HG02588 (cell line): Measurements from ENCODE around the gene RGS14.
"Not testable (repeated sequence)": the region's sequence is repeated elsewhere in the genome, so short reads cannot be mapped to it uniquely, and the experiment has no call there.

Experiments
- ATAC-seq: cut with Tn5 transposase; IDR thresholded peaks from one replicate; pipeline ENCODE4 v1.9.1; 2021; ENCODE audit warnings: mild to moderate bottlenecking, moderate library complexity; ENCODE audit not compliant: unreplicated experiment

The RGS14 gene

DNA sequence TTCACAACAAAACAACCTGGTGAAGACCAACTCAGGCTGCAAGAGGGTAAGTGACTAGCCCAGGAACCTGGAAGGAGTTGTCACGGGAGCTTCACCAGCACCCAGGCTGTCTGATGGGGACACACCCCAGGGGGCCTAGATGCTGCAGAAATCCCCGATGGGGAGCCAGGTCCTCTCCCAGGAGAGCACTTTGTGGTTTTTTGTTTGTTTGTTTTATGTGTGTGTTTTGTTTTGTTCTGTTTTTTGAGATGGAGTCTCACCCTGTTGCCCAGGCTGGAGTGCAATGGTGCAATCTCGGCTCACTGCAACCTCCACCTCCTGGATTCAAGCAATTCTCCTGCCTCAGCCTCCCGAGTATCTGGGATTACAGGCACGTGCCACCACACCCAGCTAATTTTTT, 17.8 kb downstream of the RGS14 start:
- ATAC-seq = not testable (repeated sequence)

- no peak for ATAC-seq
Observed at GRCh38 chr5:177376107-177376506, 18.4 kb downstream of the RGS14 start.

GRCh38 chr5:177377851-177378776, 20.4 kb downstream of the RGS14 start:
- no peak for ATAC-seq

DNA sequence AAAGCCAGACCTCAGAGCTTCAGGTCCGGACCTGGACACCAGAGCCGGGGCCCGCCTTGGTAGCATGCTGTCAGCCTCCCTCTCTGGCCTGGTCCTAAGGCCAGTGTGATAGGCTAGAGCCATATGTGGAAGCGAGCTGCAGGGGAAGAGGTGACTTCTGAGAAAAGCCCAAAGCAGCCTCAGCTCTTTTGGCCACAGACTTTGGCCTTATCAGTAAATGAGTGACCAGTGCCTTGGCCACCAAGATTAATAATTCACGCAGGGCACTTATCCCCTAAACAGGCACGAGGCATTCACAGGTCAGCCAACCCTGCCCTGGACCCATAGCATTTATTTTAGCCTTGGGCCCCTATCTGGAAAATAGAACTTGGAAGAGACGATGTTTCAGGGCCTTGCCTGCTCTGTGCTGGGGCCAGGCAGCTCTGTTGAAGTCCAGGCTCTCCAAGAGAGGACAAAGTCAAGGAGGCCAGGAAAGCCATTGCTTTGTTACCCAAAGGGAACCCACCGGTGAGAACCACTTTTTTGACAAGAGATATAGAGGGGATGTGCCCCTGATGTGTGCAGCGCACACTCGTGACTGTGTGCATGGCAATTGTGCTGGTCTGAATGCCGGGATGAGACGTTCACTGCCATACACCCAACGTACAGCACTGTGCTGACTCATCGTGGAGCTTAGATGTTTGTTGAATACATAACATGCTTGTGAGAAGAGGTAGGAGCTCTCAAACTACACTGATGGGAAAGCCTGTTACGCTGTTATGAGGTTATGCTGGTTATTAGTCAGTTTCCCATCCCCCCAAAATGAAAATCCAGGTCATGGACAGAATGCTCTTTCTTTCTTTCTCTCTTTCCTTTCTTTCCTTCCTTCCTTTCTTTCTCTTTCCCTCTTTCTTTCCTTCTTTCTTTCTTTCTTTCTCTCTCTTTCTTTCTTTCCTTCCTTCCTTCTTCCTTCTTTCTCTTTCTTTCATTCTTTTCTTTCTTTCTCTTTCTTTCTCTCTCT, 21.5 kb downstream of the RGS14 start:
- peak; percentile 61 for ATAC-seq

DNA sequence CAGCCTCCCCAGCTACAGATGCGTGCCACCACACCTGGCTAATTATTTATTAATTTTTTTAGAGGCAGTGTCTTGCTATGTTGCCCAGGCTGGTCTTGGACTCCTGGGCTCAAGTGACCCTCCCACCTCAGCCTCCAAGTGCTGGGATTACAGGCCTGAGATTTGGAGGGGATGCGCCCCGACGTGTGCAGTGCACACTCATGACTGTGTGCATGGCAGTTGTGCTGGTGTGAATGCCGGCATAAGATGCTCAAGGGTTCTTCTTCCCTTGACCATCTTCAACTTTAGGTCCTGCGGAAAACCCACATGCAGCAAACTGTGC, 23.0 kb downstream of the RGS14 start:
- no peak for ATAC-seq

DNA sequence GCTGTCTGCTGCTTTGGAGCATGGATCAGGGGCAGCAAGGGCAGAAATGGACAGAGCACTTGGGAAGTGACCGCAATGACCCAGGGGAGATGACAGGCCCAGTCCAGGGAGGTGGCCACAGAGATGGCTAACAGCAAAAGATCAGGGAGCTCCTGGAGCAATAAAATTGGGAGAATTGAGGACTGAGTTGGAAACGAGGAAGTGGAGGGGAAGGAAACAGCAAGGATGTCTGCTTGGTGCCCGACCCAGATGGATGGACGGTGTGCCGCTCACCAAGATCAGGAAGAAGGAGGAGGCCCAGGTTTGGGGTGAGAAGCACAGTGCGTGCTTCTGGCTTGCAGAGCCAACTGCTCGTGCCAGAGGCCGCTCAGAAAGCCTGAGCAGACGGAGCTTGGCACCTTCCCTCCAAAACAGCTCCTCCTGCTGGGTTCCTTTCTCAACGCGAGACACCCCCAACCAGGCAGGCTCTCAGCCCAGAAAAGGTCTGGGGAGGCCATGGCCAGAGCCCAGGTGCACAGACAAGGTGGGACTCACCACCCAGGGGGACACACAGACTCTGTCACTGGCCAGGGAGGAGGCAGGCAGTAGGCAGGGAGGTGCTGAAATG, 24.8 kb downstream of the RGS14 start:
- no peak for ATAC-seq

GRCh38 chr5:177383181-177383580, 25.5 kb downstream of the RGS14 start:
- ATAC-seq = no peak

- no peak for ATAC-seq
Observed at GRCh38 chr5:177384134-177384533, 26.4 kb downstream of the RGS14 start, which contains the start of gene SLC34A1. Gene SLC34A1, plus strand, starts transcription at chr5:177384434. Its CDS starts 1,308 bp downstream, at chr5:177385742.

DNA sequence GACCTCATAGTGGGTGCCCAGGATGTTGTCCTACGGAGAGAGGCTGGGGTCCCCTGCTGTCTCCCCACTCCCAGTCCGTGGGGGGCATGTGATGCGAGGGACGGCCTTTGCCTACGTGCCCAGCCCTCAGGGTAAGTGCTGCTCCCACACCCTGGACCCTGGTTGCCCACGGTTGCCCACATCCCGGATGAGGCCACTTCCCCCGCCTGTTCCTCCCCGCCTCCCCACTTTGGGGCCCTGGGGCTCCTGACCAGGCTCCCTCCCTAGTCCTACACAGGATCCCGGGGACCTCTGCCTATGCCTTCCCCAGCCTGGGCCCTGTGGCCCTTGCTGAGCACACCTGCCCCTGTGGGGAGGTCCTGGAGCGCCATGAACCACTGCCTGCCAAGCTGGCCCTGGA, 28.0 kb downstream of the RGS14 start:
- ATAC-seq = no peak

DNA sequence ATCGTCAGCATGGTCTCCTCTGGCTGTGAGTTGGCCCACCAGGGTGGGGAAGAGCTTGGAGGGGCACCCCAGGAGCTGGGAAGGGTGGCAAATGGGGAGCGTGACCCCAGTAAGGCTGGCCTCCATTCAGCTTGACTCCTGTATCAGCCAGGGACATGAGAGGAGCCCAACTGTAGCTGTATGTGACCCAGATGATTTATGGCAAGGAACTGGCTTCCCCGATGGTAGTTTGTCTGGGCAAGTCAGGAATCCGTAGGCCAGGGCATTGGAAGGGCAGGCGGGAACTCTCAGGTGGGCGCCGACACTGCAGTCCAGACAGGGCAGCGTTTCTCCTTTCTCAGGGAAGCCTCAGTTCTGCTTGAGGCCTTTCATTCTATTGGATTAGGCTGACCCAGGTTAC, 28.8 kb downstream of the RGS14 start:
- ATAC-seq = no peak

- ATAC-seq = no peak
Observed at GRCh38 chr5:177387405-177387804, 29.7 kb downstream of the RGS14 start.

DNA sequence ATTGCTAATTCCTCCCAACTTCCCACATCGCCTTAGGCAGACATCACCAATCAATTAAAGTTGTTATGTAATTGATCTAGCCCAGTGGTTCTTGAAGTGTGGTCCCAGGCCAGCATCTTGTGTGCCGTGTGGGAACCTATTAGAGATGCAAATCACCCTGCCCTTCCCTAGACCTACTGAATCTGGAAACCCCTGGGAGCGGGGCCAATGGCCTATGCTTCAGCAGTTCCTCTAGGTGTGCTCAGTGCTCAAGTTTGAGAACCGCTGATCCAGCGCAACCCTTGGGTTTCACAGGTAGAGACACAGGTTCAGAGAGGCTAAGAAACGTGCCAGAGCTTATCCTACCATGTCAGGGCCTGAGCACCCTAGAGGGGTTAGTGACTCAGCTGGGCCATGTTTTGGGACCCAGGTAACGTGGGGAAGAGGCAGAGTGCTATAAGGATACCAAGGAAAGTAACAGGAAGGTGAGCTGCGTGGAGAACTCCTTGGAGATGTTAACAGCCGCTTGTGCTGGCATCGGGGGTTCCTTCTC, 30.9 kb downstream of the RGS14 start:
- ATAC-seq = no peak

DNA sequence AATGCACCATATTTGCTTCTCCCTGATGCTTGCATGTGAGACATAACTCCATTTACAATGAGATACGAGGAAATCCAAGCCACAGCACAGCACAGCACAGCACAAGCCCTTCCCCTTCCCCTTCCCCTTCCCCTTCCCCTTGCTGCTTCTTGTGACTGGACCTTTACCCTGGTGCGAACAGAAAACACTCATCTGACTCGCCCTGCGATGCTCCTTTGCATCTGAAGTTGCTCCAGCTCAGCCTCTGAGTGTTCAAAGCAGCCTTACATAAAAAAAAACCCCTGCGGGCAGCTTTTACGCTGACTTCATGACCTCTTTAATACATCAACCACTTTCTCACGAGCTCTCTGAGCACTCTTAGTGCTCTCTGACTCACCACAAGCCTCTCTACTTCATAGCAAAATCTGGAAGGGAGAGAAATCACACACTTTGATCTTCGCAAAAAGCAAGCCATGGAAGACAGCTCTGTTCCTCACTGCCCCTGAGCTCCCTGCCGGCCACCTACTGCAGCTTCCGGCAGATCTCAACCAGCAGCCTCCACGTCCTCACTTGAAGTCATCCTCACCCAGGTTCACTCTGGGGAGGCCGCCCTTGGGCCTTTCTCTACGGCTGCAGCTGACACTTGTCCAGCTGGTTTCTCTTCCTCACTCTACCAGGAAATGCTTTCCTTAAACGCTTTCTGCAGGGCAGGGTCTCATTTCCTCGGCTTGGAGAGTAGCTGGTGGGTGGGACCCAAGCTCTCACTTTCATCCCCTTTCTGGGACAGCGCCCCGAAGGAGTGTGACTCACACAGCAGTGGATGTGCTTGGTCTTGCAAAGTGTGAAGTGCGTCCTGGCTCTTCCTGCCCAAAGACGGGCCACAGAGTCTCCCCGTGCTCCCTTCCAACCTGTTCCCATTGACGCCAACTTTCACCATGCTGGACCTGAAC, 31.8 kb downstream of the RGS14 start:
- ATAC-seq = peak; percentile 43

DNA sequence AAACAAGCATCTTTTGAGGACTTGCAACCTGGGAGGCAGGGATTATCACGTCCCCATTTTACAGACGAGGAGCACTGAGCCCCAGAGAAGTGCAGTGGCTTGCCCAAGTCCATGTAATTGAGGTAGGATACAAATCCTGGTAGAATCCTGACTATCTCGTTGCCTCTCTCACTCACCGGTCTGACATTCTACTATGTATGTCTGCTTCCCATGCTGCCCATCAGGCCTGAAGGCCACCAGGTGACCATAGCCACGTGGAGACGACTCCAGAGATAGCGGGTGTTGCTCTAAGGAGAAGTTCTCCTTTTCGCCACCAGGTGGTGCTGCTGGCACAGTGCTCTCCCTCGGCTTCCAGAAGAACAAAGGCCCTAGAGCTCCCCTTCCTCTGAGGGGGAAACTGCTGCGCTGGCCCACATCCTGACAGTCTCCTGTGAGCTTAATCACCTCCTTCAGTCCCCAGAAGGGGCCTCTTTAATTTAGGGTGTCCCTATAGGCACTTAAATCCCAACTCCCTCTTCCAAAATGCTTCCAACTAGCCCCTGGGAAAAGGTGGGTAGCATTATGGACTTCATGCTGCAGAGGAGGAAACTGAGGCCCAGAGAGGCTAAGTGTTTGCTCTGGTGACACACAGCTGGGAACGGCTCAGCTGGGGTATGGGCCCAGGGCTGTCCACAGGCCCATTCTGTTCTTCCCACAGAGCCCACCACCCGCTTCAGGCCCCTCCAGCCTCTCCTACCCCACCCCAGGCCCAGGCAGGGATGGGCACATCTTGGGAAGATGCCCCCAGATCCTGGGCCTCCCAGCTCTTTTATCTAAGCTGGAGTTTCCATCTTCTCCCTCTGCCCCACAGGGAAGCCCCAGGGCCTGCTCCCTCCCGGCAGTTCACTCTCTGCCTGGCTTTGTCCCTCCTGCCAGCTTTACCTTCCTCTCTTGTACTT, 32.9 kb downstream of the RGS14 start:
- ATAC-seq = peak; percentile 59

- no peak for ATAC-seq
Observed at GRCh38 chr5:177392765-177393164, 35.0 kb downstream of the RGS14 start.

GRCh38 chr5:177393206-177393765, 35.6 kb downstream of the RGS14 start:
- no peak for ATAC-seq

DNA sequence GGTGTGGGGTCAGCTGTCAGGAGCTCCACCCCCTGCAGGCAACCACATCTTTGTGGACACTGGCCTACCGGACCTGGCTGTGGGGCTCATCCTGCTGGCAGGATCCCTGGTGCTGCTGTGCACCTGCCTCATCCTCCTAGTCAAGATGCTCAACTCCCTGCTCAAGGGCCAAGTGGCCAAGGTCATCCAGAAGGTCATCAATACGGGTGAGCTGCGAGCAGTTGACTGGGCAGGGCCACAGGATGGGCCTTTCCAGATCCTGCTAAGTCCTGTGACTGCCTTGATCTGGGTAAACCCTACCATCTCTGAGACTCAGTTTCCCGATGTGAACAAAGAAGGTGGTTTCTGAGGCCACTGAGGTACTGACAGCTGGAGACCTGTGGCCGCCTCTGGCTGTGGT, 36.3 kb downstream of the RGS14 start:
- ATAC-seq = no peak

DNA sequence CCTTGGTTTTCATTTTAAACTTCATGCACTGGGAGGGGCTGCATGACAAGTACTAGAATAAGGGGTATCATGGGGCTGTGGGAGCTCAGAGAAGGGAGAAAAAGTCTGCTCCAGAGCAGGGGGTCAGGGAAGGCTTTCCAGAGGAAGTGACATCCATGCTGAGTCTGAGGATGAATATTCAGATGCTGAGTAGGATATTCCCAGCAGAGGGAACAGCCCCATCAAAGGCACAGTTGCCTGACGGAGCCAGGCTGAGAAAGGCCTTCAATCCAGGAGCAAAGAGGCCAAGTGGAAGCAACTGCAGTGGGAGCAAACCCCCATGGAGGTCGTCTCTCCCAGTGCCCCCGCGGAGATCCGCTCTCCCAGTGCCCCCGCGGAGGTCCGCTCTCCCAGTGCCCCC, 38.4 kb downstream of the RGS14 start:
- ATAC-seq = no peak
